Superior temporal gyrus (tissue), 1 donor: ENCODE results near the gene VDAC1.
"Not testable (repeated sequence)": the region's sequence is repeated elsewhere in the genome, so short reads cannot be mapped to it uniquely, and the experiment has no call there.

Experiments used
- DNase-seq: peaks from one replicate; pipeline ENCODE4 v3.0.0-alpha.2; 2016; ENCODE audit errors: extremely low spot score

Gene VDAC1, protein sequence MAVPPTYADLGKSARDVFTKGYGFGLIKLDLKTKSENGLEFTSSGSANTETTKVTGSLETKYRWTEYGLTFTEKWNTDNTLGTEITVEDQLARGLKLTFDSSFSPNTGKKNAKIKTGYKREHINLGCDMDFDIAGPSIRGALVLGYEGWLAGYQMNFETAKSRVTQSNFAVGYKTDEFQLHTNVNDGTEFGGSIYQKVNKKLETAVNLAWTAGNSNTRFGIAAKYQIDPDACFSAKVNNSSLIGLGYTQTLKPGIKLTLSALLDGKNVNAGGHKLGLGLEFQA

DNA sequence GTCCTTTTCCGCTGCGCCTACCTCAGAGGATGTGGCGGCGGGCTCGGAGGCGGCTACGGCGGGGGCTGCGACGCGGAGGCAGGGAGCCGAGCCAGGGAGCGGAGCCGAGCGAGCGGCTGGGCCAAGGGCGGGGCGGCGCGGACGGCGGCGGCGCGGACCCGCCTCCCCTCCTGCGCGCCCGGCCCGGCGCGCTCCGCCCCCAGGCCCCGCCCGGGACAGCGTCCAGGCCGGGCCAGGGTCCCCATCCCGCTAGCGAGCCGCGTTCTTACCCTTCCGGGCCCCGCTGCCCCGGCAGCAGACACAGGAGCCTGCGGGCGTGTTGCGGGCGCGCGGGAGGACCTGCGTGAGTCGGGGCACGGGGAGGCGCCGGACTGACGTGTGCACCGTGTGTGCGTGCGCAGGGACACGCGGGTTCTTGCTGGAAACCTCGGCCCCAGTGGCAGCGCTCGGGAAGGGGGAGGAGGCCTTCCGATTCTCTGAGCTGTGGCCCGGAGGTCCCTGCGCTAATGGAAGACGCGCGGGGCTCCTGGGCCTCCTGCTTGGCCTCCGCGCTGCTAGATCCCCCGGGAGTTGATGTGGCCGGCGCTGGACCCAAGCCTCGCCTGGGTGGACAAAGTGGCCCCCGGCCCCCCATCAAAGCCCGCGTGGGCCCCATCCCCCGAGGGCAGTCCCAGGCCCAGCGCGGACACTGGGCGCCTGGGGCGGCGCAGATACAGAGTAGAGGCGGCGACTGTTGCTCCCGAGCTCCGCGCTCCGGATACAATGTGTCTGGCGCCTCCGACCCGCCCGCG, at the start of gene VDAC1:
TSS of gene VDAC1 (minus strand) at position 350 of the 791 bp plus-strand sequence. CDS start 11,963 bp downstream, outside the sequence.
- peak; percentile 79 for DNase-seq

DNA sequence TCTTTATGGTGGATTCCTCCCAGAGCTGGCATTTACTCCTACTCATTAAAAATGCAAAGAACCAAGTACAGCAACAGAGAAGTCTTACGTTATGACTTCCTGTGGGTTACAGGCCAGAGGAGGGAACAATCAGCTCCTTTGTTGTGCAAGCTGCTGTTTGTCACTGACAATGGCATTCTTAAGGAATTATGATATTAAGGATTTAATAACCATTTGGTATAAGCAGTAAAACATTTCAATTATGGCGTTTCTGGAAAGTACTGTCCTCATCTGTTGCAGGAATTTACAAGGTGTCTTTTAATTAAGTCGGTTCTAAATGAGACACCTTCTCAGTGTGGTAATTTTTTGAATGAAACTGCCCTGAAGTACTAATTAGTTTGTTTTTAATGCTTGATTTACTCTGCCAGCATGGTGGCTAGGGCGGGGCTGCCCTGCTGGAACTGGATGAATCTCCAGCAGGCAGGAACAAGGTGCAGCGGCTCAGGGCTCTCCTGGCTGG, 49.1 kb upstream of the VDAC1 start:
- DNase-seq = peak; percentile 36

GRCh38 chr5:134053314-134053839, 48.6 kb upstream of the VDAC1 start:
- DNase-seq = no peak

DNA sequence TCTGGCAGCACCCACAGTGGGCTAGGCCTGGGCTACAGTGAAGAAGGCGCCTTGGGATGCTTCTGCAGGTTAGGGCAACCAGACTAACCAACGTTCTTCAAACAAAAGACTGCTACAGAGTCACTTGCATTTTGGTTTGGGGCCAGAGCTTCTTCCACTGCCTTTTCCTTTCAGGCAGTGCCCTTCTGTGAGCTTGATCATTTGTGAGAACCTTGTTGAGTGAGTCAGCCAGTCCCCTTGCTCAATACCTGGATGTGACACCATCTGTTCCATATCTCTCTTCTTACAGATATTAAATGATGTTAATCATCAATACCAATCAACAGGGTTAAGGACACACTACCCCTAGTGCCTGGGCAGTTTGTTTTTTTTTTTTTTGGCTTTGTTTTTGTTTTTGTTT, 46.5 kb upstream of the VDAC1 start:
- DNase-seq = no peak

- DNase-seq = no peak
Measured at GRCh38 chr5:134048864-134049263, 44.1 kb upstream of the VDAC1 start.

- DNase-seq = no peak
Measured at GRCh38 chr5:134047687-134048056, 42.9 kb upstream of the VDAC1 start.

GRCh38 chr5:134046801-134047686, 42.3 kb upstream of the VDAC1 start:
- no peak for DNase-seq

DNA sequence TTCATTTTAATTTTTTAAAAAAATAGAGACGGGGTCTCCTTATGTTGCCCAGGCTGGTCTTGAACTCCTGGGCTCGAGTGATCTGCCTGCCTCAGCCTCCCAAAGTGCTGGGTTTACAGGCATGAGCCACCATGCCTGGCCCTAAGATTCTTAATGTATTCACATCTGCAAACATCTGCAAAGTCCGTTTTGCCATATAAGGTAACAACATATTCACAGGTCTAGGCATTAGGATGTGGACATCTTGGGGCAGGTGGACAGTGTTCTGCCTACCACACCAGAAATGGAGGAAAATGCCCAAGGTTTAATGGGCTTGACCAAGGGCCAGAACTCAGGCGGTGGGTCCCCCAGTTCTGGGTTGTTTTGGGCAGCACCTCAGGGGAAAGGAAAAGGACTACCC, 41.6 kb upstream of the VDAC1 start:
- DNase-seq = no peak

- no peak for DNase-seq
Measured at GRCh38 chr5:134043793-134044792, 39.3 kb upstream of the VDAC1 start.

- DNase-seq = no peak
Measured at GRCh38 chr5:134041570-134042411, 37.0 kb upstream of the VDAC1 start.

- DNase-seq = no peak
Measured at GRCh38 chr5:134038138-134038537, 33.4 kb upstream of the VDAC1 start.

DNA sequence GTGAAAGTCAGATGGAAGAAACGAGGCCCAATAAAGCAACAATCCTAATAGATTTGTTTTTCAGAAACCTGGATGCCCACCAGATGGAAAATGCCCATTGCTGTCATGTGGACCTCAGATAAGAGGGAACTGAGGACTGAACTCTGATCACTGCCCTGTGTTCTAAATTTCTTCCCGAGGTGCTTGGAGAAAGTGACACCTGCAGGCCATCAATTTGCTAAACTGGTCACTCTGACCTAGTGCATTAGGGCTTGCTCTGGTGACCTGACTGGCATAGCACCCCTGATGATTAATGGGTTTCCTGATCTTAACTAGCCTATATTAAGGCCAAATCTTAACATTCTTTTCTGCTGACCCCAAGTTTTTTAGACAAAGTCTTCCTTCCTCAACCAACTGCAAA, 32.4 kb upstream of the VDAC1 start:
- DNase-seq = no peak

GRCh38 chr5:134034326-134034725, 29.6 kb upstream of the VDAC1 start:
- no peak for DNase-seq

DNA sequence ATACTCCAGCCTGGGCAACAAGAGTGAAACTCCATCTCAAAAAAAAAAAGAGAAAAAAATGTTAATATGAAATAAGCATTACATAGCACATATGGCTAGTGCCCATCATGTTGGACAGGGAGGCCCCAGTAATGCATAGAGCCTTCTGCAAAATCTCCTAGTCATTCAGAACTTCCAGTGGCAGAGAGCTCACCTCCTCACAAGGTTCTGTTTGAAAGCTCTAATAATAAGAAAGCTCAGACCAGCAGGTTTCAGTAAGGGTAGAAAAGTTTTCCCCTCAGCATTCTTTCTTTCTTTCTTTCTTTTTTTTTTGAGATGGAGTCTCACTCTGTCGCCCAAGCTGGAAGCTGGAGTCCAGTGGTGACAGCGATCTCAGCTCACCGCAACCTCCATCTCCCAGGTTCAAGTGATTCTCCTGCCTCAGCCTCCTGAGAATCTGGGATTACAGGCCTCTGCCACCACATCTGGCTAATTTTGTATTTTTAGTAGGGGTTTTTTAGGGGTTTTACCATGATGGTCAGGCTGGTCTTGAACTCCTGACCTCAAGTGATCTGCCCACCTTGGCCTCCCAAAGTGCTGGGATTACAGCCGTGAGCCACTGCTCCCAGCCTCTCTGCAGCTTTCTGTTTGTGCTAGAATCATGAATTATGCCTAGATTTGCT, 25.7 kb upstream of the VDAC1 start:
- not testable (repeated sequence) for DNase-seq

DNA sequence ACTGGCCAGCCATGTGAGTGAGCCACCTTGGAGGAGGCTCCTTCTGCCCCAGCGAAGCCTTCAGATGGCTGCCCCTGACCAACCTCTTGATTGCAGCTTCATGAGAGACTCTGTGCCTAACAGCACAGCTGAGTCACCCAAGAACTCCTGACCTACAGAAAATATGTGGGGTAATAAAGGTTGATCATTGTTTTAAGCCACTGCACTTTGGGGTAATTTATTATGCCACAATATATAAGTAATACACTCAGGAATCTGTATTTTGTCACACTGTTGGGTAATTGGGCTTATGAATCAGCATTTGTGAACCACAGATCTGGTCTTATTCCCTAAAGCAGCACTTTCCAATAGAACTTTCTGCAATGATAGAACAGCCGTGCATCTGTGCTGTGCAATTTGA, 24.4 kb upstream of the VDAC1 start:
- DNase-seq = no peak

DNA sequence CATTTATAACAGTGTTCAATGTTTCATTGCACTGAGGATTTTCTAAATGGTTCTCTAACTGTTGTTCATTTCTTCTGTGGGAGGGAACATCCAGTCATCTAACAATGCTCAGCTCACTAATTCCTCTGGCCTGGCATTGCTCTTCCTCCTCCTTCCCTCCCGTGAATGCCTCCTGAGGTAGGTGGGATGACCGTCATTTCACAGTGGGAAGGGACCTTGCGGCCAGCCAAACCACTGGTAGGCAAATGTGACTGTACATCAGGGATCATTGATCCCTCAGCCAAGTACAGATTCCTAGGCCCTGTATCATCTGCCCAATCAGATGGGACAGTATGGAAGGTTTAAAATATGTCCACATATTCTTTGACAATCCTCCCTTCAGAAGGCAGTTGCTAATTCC, 23.7 kb upstream of the VDAC1 start:
- DNase-seq = no peak

DNA sequence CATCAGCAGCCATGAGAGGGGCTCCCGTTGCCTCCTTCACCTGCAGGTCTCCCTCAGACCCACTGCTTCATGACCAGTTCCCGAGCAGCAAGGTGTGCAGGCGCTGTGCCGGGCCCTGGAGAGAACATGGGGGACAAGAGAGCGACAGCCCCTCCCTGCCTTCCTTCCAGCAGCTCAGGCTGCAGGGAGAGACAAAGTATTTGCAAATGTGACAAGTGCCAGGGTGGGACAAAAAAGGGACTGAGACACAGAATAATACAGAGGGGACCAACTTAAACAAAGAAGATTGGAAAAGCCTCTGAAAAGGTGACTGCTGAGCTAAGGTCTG, 22.5 kb upstream of the VDAC1 start:
- DNase-seq = no peak

DNA sequence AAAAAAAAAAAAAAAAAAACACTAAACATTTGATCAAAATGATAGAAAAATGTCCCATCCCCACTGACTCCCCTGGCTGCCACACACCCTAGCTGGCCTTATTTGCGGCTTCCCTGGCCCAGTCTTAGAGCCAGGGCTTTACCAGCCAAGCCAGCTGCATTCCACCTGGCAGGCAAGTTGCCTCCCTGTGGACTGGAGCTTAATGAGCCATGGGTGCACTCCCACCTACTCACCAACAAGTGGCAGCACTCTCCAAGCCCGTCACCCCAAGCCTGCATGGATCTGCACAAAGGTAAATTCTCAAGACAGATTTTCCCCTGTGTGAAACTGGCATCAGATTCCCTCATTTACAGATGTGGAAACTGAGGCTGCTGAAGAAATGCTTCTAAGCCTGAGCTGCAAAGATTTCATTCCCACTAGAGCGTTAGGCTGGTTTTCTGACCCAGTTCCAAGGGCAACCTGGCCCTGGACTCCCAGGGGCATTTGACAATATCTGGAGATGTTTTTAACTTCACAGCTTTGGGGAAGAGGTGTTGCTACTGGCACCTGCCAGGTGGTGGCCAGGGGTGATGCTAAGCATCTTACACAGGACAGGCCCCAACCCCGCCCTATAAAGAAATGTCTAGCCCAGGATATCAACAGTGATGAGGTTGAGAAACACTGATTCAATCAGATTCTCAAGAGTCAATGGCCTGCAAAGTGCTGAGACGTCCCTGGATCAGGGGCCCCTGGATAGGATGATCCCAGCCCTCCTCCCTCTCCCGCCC, 21.9 kb upstream of the VDAC1 start:
- DNase-seq = no peak

DNA sequence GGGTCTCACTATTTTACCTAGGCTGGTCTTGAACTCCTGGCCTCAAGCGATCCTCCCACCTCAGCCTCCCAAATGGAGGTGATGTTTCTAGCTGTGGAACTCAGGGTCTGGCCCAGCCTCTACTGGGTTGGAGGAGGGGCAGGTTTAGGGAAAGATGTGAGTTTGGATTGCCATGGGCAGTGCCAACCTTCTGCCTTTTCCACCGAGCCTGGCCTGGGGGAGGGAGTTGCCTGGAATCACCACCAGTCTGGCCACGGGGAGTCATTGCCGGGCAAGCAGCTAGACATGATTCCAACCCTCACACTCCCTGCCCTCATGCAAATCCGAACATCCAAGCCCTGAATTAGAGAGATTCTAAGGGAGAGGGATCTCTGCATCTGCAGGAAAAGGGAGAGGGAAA, 21.0 kb upstream of the VDAC1 start:
- no peak for DNase-seq
